CD4-positive, alpha-beta memory T cell (primary cell): ENCODE measurements around the gene MYO1C. TPM values are rescaled to one million over a fixed set of nuclear protein-coding genes. Genes with fewer than 3 reads are reported as not detected.
"Not testable (repeated sequence)": the region's sequence is repeated elsewhere in the genome, so short reads cannot be mapped to it uniquely, and the experiment has no call there.

ENCODE experiments used
- CTCF ChIA-PET: fragments of 350-600 bp; sonication (Branson Sonifier 250); formaldehyde crosslinking; loops from one replicate; lab custom pipeline; 2021; ENCODE audit warnings: inconsistent platforms; ENCODE audit not compliant: partially characterized antibody; lab: Charles Lee
- POLR2A ChIA-PET: fragments of 350-600 bp; sonication (Branson Sonifier 250); formaldehyde crosslinking; loops from one replicate; lab custom pipeline; 2021; ENCODE audit not compliant: partially characterized antibody; lab: Charles Lee
- DNase-seq, 5 donors: peaks; one replicate each; pipeline versions ENCODE4 v3.0.0 to v3.0.0-alpha.2; 2020 to 2022; ENCODE audit warnings: mixed read lengths in 1 of 5
- H3K27ac ChIP-seq: one replicate; pipeline ENCODE4 v1.7.0; 2013; ENCODE audit warnings: low read depth, low read length
- H3K27me3 ChIP-seq: 2 replicates; pipeline ENCODE4 v1.7.0; 2013; ENCODE audit warnings: mild to moderate bottlenecking, low read length, moderate library complexity; ENCODE audit not compliant: insufficient read depth
- H3K36me3 ChIP-seq: 2 replicates; pipeline ENCODE4 v1.7.0; 2013; ENCODE audit warnings: mild to moderate bottlenecking, low read length, moderate library complexity; ENCODE audit not compliant: insufficient read depth
- H3K4me1 ChIP-seq: 2 replicates; pipeline ENCODE4 v1.7.0; 2013; ENCODE audit warnings: mild to moderate bottlenecking, low read length, moderate library complexity; ENCODE audit not compliant: insufficient read depth
- H3K4me3 ChIP-seq, 2 donors: one replicate each; pipeline ENCODE4 v1.7.0; 2013; ENCODE audit warnings: low read length in 2 of 2, mild to moderate bottlenecking in 1 of 2
- H3K9me3 ChIP-seq, 2 donors: one replicate each; pipeline ENCODE4 v1.7.0; 2013; ENCODE audit warnings: low read length in 2 of 2, control low read depth in 1 of 2; ENCODE audit not compliant: control insufficient read depth in 1 of 2
- H3K27ac Mint-ChIP-seq, 7 donors: one replicate each; pipeline ENCODE4 v1.8.0; 2020 to 2021; ENCODE audit warnings: mixed read lengths in 7 of 7, mild to moderate bottlenecking in 6 of 7, inconsistent platforms in 3 of 7, moderate library complexity in 3 of 7
- H3K27me3 Mint-ChIP-seq, 2 donors: one replicate each; pipeline ENCODE4 v1.8.0; 2020 to 2021; ENCODE audit warnings: mixed read lengths in 2 of 2
- H3K36me3 Mint-ChIP-seq, 2 donors: one replicate each; pipeline ENCODE4 v1.8.0; 2020 to 2021; ENCODE audit warnings: mixed read lengths in 2 of 2, inconsistent platforms in 1 of 2, mild to moderate bottlenecking in 1 of 2
- H3K4me1 Mint-ChIP-seq, 4 donors: one replicate each; pipeline ENCODE4 v1.8.0; 2020 to 2021; ENCODE audit warnings: mixed read lengths in 4 of 4, mild to moderate bottlenecking in 1 of 4
- H3K4me3 Mint-ChIP-seq, 8 donors: one replicate each; pipeline ENCODE4 v1.8.0; 2020 to 2021; ENCODE audit warnings: mixed read lengths in 8 of 8, mild to moderate bottlenecking in 7 of 8, moderate library complexity in 6 of 8, inconsistent platforms in 3 of 8
- H3K9me3 Mint-ChIP-seq, 8 donors: one replicate each; pipeline ENCODE4 v1.8.0; 2020 to 2021; ENCODE audit warnings: mixed read lengths in 8 of 8, mild to moderate bottlenecking in 5 of 8, inconsistent platforms in 3 of 8, moderate library complexity in 1 of 8
- intact Hi-C: fragments of 100-400 bp; cut with micrococcal nuclease; formaldehyde crosslinking; loops from one replicate; pipeline ENCODE4 v1.15.1; 2023
- polyA plus RNA-seq, 2 donors: library from polyadenylated mRNA; unstranded; fragments of 300-500 nt; fragmentation: Illumina TruSeq; gene quantifications; one replicate each; pipeline ENCODE4 v1.2.3, GENCODE V29; 2021
- total RNA-seq, 2 experiments: library from RNA; stranded (reverse); gene quantifications; one replicate each; pipeline ENCODE4 v1.2.3, GENCODE V29; 2021

MYO1C gene
- total and polyA plus RNA-seq, 4 experiments from 2014 or later: 6.3 to 31.1 (median 24.8) TPM

DNA sequence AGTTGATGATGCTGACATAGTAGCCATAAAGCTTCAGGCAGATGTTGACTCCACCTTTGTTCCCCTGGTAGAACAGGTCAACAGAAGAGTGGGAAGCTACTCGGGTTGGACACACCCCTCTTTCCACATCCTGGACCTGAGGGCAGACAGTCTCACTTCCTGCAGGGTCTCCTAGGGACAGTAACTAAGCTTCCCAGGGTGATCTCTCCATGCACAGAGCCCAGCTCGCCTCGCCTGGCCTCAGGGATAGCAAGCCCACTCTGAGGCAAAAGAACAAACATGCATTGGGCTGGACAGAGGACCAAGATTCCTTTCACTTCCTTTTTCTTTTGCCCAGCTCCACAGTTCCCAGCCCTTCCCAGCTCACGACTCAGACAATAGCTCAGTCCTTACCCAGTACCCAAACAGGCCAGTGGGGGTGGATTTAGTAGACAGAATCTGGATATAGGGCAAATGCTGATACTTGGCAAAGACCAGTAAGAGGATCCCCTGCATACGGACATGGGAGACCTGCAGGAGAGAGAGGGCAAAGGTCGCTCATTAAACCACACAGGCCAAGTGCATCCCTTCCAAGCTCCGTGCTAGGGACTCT, 16.9 kb upstream of the MYO1C start:
- peak overlapping the region in 4 of 7 donors; percentile 17 to 71 (median 56) for H3K27ac Mint-ChIP-seq
- peaks cover 43 to 73% of the 10 kb centered on the region in 2 donors for H3K36me3 Mint-ChIP-seq
- Histone ChIP-seq H3K36me3 (peaks cover 58% of the 10 kb centered on the region), H3K4me3 (no peak overlapping the region), H3K4me1 (peaks cover 6% of the 10 kb centered on the region), H3K27me3 (no peaks in the 10 kb centered on the region), H3K9me3 (no peaks in the 10 kb centered on the region), H3K27ac (no peak overlapping the region)
- ChIA-PET POLR2A (no interaction called here), CTCF (interaction anchor here (8.4 kb wide), 1 partner anchor 145 kb away, joined by 211 read pairs; no protein-coding TSS in a partner anchor)
- H3K4me3 Mint-ChIP-seq: no peak overlapping the region
- H3K27me3 Mint-ChIP-seq: no peaks in the 10 kb centered on the region
- intact Hi-C loops: no loop called here
- H3K9me3 Mint-ChIP-seq: peaks cover 0 to 5% (median 0%) of the 10 kb centered on the region in 8 donors
- H3K4me1 Mint-ChIP-seq: peaks cover 7 to 26% (median 19%) of the 10 kb centered on the region in 4 donors
- no peak for DNase-seq

DNA sequence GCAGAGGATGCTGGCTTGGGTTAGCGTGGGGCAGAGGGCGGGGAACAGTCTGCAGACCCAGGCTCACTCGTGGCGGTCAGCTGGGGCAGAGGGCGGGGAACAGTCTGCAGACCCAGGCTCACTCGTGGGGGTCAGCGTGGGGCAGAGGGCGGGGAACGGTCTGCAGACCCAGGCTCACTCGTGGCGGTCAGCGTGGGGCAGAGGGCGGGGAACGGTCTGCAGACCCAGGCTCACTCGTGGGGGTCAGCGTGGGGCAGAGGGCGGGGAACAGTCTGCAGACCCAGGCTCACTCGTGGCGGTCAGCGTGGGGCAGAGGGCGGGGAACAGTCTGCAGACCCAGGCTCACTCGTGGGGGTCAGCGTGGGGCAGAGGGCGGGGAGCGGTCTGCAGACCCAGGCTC, 16.2 kb upstream of the MYO1C start:
- DNase-seq, H3K4me3 ChIP-seq, H3K4me3 Mint-ChIP-seq, H3K4me1 ChIP-seq, H3K27me3 Mint-ChIP-seq, H3K27me3 ChIP-seq, POLR2A ChIA-PET, H3K9me3 Mint-ChIP-seq, H3K9me3 ChIP-seq, H3K27ac ChIP-seq, intact Hi-C loops, H3K27ac Mint-ChIP-seq: not testable (repeated sequence)
- CTCF ChIA-PET: interaction anchor here (8.4 kb wide), 1 partner anchor 144 kb away, joined by 211 read pairs; no protein-coding TSS in a partner anchor
- Mint-ChIP-seq H3K36me3 (peaks cover 46 to 76% of the 10 kb centered on the region in 2 donors), H3K4me1 (peaks cover 4 to 22% (median 16%) of the 10 kb centered on the region in 4 donors)
- H3K36me3 ChIP-seq: peaks cover 59% of the 10 kb centered on the region

DNA sequence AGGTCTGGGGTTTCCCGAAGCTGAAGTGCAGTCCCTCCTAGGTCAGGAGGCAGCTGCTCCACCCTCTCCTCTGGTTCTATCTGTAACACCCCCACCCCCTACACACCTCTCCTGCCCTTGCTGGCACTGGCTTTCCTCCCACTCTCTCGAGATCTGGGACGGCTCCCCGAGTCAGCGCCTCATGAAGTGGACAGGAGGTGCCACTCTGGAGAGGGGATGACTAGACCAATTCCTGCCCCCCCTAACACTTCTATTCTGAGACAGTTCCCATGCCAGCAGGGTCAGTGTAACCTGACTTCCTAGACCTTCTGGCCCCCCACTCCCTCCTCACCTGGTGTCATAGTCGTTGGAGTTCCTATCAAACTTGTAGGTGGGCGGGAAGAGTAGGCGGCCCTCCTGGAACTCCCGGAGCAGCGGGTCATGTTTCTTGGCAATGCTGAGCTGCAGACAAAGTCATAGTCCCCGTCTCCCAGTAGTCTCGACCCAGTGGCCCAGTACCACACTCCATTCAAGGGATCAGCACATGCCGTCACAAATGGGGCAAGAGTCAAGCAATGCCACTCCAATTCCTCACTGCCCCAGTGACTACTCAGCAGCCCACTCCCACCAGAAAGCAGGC, 14.3 kb upstream of the MYO1C start:
- Mint-ChIP-seq H3K9me3 (peaks cover 0 to 5% (median 0%) of the 10 kb centered on the region in 8 donors), H3K27ac (no peak overlapping the region), H3K27me3 (no peaks in the 10 kb centered on the region), H3K4me1 (peaks cover 4 to 13% (median 11%) of the 10 kb centered on the region in 4 donors), H3K36me3 (peaks cover 34 to 65% of the 10 kb centered on the region in 2 donors), H3K4me3 (no peak overlapping the region)
- DNase-seq: no peak
- H3K27me3 ChIP-seq: no peaks in the 10 kb centered on the region
- H3K4me1 ChIP-seq: no peaks in the 10 kb centered on the region
- intact Hi-C loops: no loop called here
- CTCF ChIA-PET: no interaction called here
- no peak overlapping the region for H3K27ac ChIP-seq
- peaks cover 43% of the 10 kb centered on the region for H3K36me3 ChIP-seq
- POLR2A ChIA-PET: no interaction called here
- no peaks in the 10 kb centered on the region for H3K9me3 ChIP-seq
- no peak overlapping the region for H3K4me3 ChIP-seq

DNA sequence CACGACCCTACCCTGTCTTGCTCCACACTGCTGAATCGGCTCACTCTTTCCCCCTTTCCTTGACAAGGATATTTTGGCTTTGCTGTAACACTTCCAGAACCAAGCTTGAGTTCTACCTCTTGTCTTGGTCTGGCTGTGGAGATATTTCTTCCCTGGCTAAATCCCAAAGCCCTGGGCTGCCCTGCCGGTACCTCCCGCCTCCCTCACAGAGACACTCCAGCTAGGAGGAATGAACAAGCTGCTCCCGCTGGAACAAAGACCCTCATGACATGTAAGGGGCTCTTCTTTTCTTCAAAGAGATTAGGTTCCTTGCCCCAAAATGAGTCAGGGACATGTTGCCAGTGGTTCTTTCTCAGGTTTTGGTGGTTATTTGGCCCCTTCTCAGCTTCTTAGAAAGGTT, 13.1 kb upstream of the MYO1C start:
- H3K4me1 ChIP-seq: no peaks in the 10 kb centered on the region
- H3K4me3 ChIP-seq: no peak overlapping the region
- Mint-ChIP-seq H3K27ac (peak overlapping the region in 2 of 7 donors; percentile 10 to 63), H3K4me1 (peaks cover 4 to 10% (median 9%) of the 10 kb centered on the region in 4 donors), H3K27me3 (no peaks in the 10 kb centered on the region), H3K36me3 (peaks cover 29 to 54% of the 10 kb centered on the region in 2 donors), H3K4me3 (no peak overlapping the region), H3K9me3 (peaks cover 0 to 5% (median 0%) of the 10 kb centered on the region in 8 donors)
- CTCF ChIA-PET: no interaction called here
- no peak for DNase-seq
- intact Hi-C loops: no loop called here
- H3K9me3 ChIP-seq: no peaks in the 10 kb centered on the region
- H3K27ac ChIP-seq: no peak overlapping the region
- POLR2A ChIA-PET: interaction anchor here (0.6 to 2.6 kb wide), 2 partner anchors 10 to 11 kb away, joined by 3 to 13 read pairs; partner anchors contain the start of gene INPP5K
- no peaks in the 10 kb centered on the region for H3K27me3 ChIP-seq
- H3K36me3 ChIP-seq: peaks cover 33% of the 10 kb centered on the region

DNA sequence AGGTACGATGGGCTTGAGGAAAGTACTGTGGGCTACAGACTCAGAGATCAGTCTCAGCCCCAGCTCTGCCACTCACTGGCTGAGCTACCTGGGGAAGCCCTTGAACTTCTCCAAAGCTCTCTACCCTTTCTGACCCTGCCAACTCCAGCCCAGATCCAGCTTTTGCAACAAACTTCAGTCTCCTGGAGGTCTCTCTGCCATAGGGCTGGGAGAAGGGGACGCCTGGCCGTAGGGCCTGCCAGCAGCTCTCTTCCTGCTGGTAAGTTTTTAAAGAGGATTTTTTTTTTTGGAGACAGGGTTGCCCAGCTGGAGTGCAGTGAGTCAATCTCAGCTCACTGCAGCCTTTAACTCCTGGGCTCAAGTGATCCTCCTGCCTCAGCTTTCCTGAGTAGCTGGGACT, 12.4 kb upstream of the MYO1C start:
- POLR2A ChIA-PET: interaction anchor here (2.6 kb wide), 1 partner anchor 11 kb away, joined by 13 read pairs; the partner anchor contains the start of gene INPP5K
- CTCF ChIA-PET: interaction anchor here (1.0 kb wide), 1 partner anchor 139 kb away, joined by 3 read pairs; no protein-coding TSS in a partner anchor
- no peaks in the 10 kb centered on the region for H3K27me3 Mint-ChIP-seq

DNA sequence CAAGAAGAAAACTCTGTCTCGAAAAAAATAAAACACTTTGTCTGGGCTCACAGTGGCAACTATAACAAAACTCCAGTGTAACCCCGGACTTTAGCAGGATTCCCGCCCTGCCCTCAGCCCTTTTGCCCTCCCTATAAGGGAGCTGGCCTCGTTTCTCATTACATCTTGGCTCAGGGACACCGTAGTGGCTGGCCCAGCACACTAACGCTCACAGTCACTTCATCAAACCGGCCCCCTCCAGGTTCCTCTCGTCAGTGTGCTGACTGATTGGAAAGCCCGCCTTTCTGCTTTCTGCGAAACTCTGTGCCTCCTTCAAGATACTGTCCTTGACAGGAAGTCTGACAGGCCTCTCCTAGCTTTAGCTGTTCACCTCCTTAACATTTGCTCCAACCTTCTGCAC, 11.2 kb upstream of the MYO1C start:
- CTCF ChIA-PET: no interaction called here
- Mint-ChIP-seq H3K27ac (peak overlapping the region in 2 of 7 donors; percentile 23 to 62), H3K27me3 (no peaks in the 10 kb centered on the region), H3K36me3 (peaks cover 19 to 50% of the 10 kb centered on the region in 2 donors), H3K4me1 (peaks cover 0 to 1% (median 0%) of the 10 kb centered on the region in 4 donors), H3K4me3 (no peak overlapping the region), H3K9me3 (peaks cover 0 to 5% (median 0%) of the 10 kb centered on the region in 8 donors)
- Histone ChIP-seq H3K9me3 (no peaks in the 10 kb centered on the region), H3K27me3 (no peaks in the 10 kb centered on the region), H3K27ac (no peak overlapping the region), H3K36me3 (peaks cover 26% of the 10 kb centered on the region), H3K4me1 (no peaks in the 10 kb centered on the region), H3K4me3 (no peak overlapping the region)
- DNase-seq: no peak
- intact Hi-C loops: no loop called here
- POLR2A ChIA-PET: interaction anchor here (2.6 kb wide), 1 partner anchor 12 kb away, joined by 13 read pairs; the partner anchor contains the start of gene INPP5K

More for the DNA sequence above, 12.4 kb upstream of the MYO1C start:
- Histone ChIP-seq H3K27me3 (no peaks in the 10 kb centered on the region), H3K27ac (no peak overlapping the region), H3K4me3 (no peak overlapping the region), H3K4me1 (no peaks in the 10 kb centered on the region), H3K9me3 (no peaks in the 10 kb centered on the region), H3K36me3 (peaks cover 29% of the 10 kb centered on the region)
- H3K9me3 Mint-ChIP-seq: peaks cover 0 to 5% (median 0%) of the 10 kb centered on the region in 8 donors
- H3K36me3 Mint-ChIP-seq: peaks cover 27 to 51% of the 10 kb centered on the region in 2 donors
- no peak overlapping the region for H3K4me3 Mint-ChIP-seq
- intact Hi-C loops: no loop called here
- peaks cover 4 to 9% (median 7%) of the 10 kb centered on the region in 4 donors for H3K4me1 Mint-ChIP-seq
- no peak for DNase-seq
- no peak overlapping the region for H3K27ac Mint-ChIP-seq

DNA sequence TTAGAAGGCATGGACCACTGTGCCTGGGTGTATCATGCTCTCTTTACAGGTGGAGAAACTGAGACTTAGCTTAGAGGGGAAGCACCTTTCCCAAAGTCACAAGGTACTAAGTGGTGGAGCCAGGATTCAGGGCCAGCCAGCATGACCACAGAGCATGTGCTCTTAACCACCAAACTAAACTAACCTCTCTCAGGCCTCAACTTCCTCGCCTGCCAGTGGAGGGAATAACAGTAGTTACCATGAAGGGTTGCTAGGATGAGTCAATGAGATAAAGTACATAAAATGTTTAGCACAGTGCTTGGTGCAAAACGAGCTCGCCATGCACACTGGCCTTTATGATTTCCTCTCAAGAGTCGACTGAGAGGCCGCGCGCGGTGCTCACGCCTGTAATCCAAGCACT, 6.4 kb upstream of the MYO1C start:
- no peaks in the 10 kb centered on the region for H3K9me3 Mint-ChIP-seq
- Histone ChIP-seq H3K36me3 (peaks cover 16% of the 10 kb centered on the region), H3K27me3 (no peaks in the 10 kb centered on the region), H3K4me1 (no peaks in the 10 kb centered on the region), H3K9me3 (no peaks in the 10 kb centered on the region), H3K27ac (no peak overlapping the region), H3K4me3 (no peak overlapping the region)
- no peak overlapping the region for H3K4me3 Mint-ChIP-seq
- peaks cover 0 to 4% (median 0%) of the 10 kb centered on the region in 4 donors for H3K4me1 Mint-ChIP-seq
- POLR2A ChIA-PET: interaction anchor here (0.6 to 0.8 kb wide), 2 partner anchors 18 to 36 kb away, joined by 4 read pairs; partner anchors contain the start of gene INPP5K
- peak overlapping the region in 2 of 7 donors; percentile 35 to 54 for H3K27ac Mint-ChIP-seq
- no peaks in the 10 kb centered on the region for H3K27me3 Mint-ChIP-seq
- H3K36me3 Mint-ChIP-seq: peaks cover 8 to 39% of the 10 kb centered on the region in 2 donors
- DNase-seq: no peak
- CTCF ChIA-PET: interaction anchor here (2.0 kb wide), 1 partner anchor 133 kb away, joined by 7 read pairs; no protein-coding TSS in a partner anchor
- intact Hi-C loops: no loop called here
